HG03432 (cell line): ENCODE measurements around the gene MCM8.

Source experiments
- ATAC-seq: cut with Tn5 transposase; IDR thresholded peaks from one replicate; pipeline ENCODE4 v1.9.1; 2021; ENCODE audit warnings: mild to moderate bottlenecking, moderate library complexity; ENCODE audit not compliant: unreplicated experiment

The MCM8 gene

GRCh38 chr20:5950271-5951031 is at the start of gene MCM8, which contains the start of gene TRMT6:
TSS of gene MCM8 (plus strand) at chr20:5950652. CDS start at chr20:5952016, 1,364 bp downstream.
TSS of gene TRMT6 (minus strand) at chr20:5950533. CDS start at chr20:5950405, 128 bp downstream.
- ATAC-seq: peak; percentile 98

GRCh38 chr20:5900908-5901307 is 49.5 kb upstream of the MCM8 start:
- ATAC-seq: no peak

GRCh38 chr20:5908981-5909380 is 41.5 kb upstream of the MCM8 start:
- ATAC-seq: no peak

GRCh38 chr20:5910186-5910585 is 40.3 kb upstream of the MCM8 start:
- ATAC-seq: no peak

- ATAC-seq: no peak
Observed at GRCh38 chr20:5913166-5913565, 37.3 kb upstream of the MCM8 start.

GRCh38 chr20:5914859-5915258 is 35.6 kb upstream of the MCM8 start:
- ATAC-seq: no peak

- ATAC-seq: peak; percentile 86
Observed at GRCh38 chr20:5918856-5919625, 31.4 kb upstream of the MCM8 start.

- peak; percentile 12 for ATAC-seq
Observed at GRCh38 chr20:5919626-5920544, 30.6 kb upstream of the MCM8 start.

GRCh38 chr20:5920581-5920980 is 29.9 kb upstream of the MCM8 start:
- no peak for ATAC-seq

GRCh38 chr20:5923493-5923892 is 27.0 kb upstream of the MCM8 start:
- ATAC-seq: no peak

GRCh38 chr20:5925551-5925950 is 24.9 kb upstream of the MCM8 start:
- no peak for ATAC-seq

- ATAC-seq: no peak
Observed at GRCh38 chr20:5927749-5928462, 22.5 kb upstream of the MCM8 start.

GRCh38 chr20:5928836-5929715 is 21.4 kb upstream of the MCM8 start:
- no peak for ATAC-seq

GRCh38 chr20:5931411-5931810 is 19.0 kb upstream of the MCM8 start:
- no peak for ATAC-seq

- no peak for ATAC-seq
Observed at GRCh38 chr20:5932796-5933195, 17.7 kb upstream of the MCM8 start.

- ATAC-seq: peak; percentile 72
Observed at GRCh38 chr20:5933802-5934436, 16.5 kb upstream of the MCM8 start.

- ATAC-seq: no peak
Observed at GRCh38 chr20:5935384-5935783, 15.1 kb upstream of the MCM8 start.

GRCh38 chr20:5936238-5936637 is 14.2 kb upstream of the MCM8 start:
- ATAC-seq: no peak

- ATAC-seq: no peak
Observed at GRCh38 chr20:5938456-5939029, 11.9 kb upstream of the MCM8 start.
